Neural cell (in vitro differentiated cells): Measurements from ENCODE around the gene AIM2. TPM values are rescaled to one million over a fixed set of nuclear protein-coding genes. Genes with fewer than 3 reads are reported as not detected.

ENCODE experiments used
- H2AFZ ChIP-seq: fragments of 200-600, 300-800 bp; sonication (generic), shearing (Covaris generic); 2 replicates; pipeline ENCODE4 v1.6.0; 2014; ENCODE audit warnings: low read depth, mild to moderate bottlenecking, antibody characterized with exemption, low read length, moderate library complexity
- H3F3A ChIP-seq: fragments of 200-600 bp; shearing (Covaris generic); 2 replicates; pipeline ENCODE4 v1.6.1; 2016; ENCODE audit warnings: mild to moderate bottlenecking, moderate library complexity, mixed read lengths, antibody characterized with exemption, low read length; ENCODE audit not compliant: insufficient read depth, poor library complexity, severe bottlenecking
- H3K27ac ChIP-seq: fragments of 200-600, 300-800 bp; sonication (generic), shearing (Covaris generic); 2 replicates; pipeline ENCODE4 v1.5.1; 2014; ENCODE audit warnings: mild to moderate bottlenecking, low read length, moderate library complexity
- H3K27me3 ChIP-seq: fragments of 300-800, 200-600 bp; sonication (generic), shearing (Covaris generic); 2 replicates; pipeline ENCODE4 v1.6.0; 2014; ENCODE audit warnings: mild to moderate bottlenecking, low read depth, low read length, moderate library complexity; ENCODE audit not compliant: insufficient read depth
- H3K36me3 ChIP-seq: fragments of 300-800, 200-600 bp; sonication (generic), shearing (Covaris generic); 2 replicates; pipeline ENCODE4 v1.5.1; 2014; ENCODE audit warnings: mild to moderate bottlenecking, antibody characterized with exemption, low read length, moderate library complexity; ENCODE audit not compliant: insufficient read depth
- H3K4me2 ChIP-seq: fragments of 300-800, 200-600 bp; sonication (generic), shearing (Covaris generic); 2 replicates; pipeline ENCODE4 v1.6.0; 2014; ENCODE audit warnings: mild to moderate bottlenecking, low read length
- H3K4me3 ChIP-seq: fragments of 300-800, 200-600 bp; sonication (generic), shearing (Covaris generic); 2 replicates; pipeline ENCODE4 v1.5.1; 2014; ENCODE audit warnings: mild to moderate bottlenecking, low read length, moderate library complexity
- H3K79me2 ChIP-seq: fragments of 200-600 bp; shearing (Covaris generic); replicated peaks from 2 replicates; pipeline ENCODE4 v1.6.0; 2014; ENCODE audit warnings: mild to moderate bottlenecking, low read length, moderate library complexity; ENCODE audit not compliant: insufficient read depth
- H3K9ac ChIP-seq: fragments of 300-800, 200-600 bp; sonication (generic), shearing (Covaris generic); 2 replicates; pipeline ENCODE4 v1.6.1; 2016; ENCODE audit warnings: mild to moderate bottlenecking, low read length, mixed read lengths
- H3K9me2 ChIP-seq: fragments of 200-600 bp; shearing (Covaris generic); 2 replicates; pipeline ENCODE4 v1.6.1; 2016; ENCODE audit warnings: mild to moderate bottlenecking, low read length, mixed read lengths; ENCODE audit not compliant: insufficient read depth
- H3K9me3 ChIP-seq: fragments of 200-600, 300-800 bp; sonication (generic), shearing (Covaris generic); 2 replicates; pipeline ENCODE4 v1.6.1; 2016; ENCODE audit warnings: mild to moderate bottlenecking, mixed run types, low read length, moderate library complexity, mixed read lengths
- H4K20me1 ChIP-seq: fragments of 200-600 bp; shearing (Covaris generic); 2 replicates; pipeline ENCODE4 v1.6.1; 2016; ENCODE audit warnings: mild to moderate bottlenecking, mixed run types; ENCODE audit not compliant: insufficient read depth
- CTCF ChIP-seq: fragments of 450-650 bp; IDR thresholded peaks from 2 replicates; pipeline ENCODE4 v1.5.1; 2014; ENCODE audit warnings: antibody characterized with exemption, mild to moderate bottlenecking, moderate library complexity; ENCODE audit not compliant: poor library complexity, severe bottlenecking
- EP300 ChIP-seq: fragments of 450-650 bp; conservative IDR thresholded peaks from 2 replicates; pipeline ENCODE4 v1.6.1; 2014; ENCODE audit warnings: antibody characterized with exemption, mild to moderate bottlenecking, moderate library complexity; ENCODE audit not compliant: poor library complexity, severe bottlenecking
- EZH2 ChIP-seq: fragments of 200-600, 300-800 bp; shearing (Covaris generic), sonication (generic); IDR thresholded peaks from 2 replicates; pipeline ENCODE4 v1.6.1; 2014; ENCODE audit warnings: antibody characterized with exemption, low read length, borderline replicate concordance, mild to moderate bottlenecking; ENCODE audit not compliant: insufficient read depth, poor library complexity, severe bottlenecking
- MXI1 ChIP-seq: fragments of 450-650 bp; conservative IDR thresholded peaks from 2 replicates; pipeline ENCODE4 v1.6.1; 2014; ENCODE audit warnings: antibody characterized with exemption, mild to moderate bottlenecking; ENCODE audit not compliant: poor library complexity, severe bottlenecking
- POLR2AphosphoS5 ChIP-seq: IDR thresholded peaks from 2 replicates; pipeline ENCODE4 v1.6.1; 2012
- RAD21 ChIP-seq: fragments of 450-650 bp; conservative IDR thresholded peaks from 2 replicates; pipeline ENCODE4 v1.6.1; 2014; ENCODE audit warnings: antibody characterized with exemption, mild to moderate bottlenecking, moderate library complexity
- REST ChIP-seq: IDR thresholded peaks from 2 replicates; pipeline ENCODE4 v1.6.1; 2012; ENCODE audit warnings: borderline replicate concordance
- SMC3 ChIP-seq: fragments of 450-650 bp; conservative IDR thresholded peaks from 2 replicates; pipeline ENCODE4 v1.6.1; 2014; ENCODE audit warnings: antibody characterized with exemption, mild to moderate bottlenecking, moderate library complexity; ENCODE audit not compliant: poor library complexity
- TAF1 ChIP-seq: IDR thresholded peaks from 2 replicates; pipeline ENCODE4 v1.6.1; 2012; ENCODE audit warnings: low read depth
- polyA plus RNA-seq: library from polyadenylated mRNA; depleted of rRNA; stranded (reverse); fragments of >200 nt; gene quantifications from 2 replicates; pipeline ENCODE4 v1.2.3, GENCODE V29; 2014

AIM2 gene
- polyA plus RNA-seq, 1 donor from 2014 or later = 11.1 TPM

- Histone ChIP-seq H3K4me2 (no peak overlapping the region), H3F3A (no peaks in the 10 kb centered on the region), H3K9me2 (no peaks in the 10 kb centered on the region), H3K79me2 (no peaks in the 10 kb centered on the region), H3K9me3 (no peaks in the 10 kb centered on the region), H3K36me3 (no peaks in the 10 kb centered on the region), H2AFZ (no peak overlapping the region), H3K4me3 (no peak overlapping the region), H4K20me1 (no peaks in the 10 kb centered on the region), H3K27me3 (no peaks in the 10 kb centered on the region), H3K27ac (no peak overlapping the region), H3K9ac (no peak overlapping the region)
- TF ChIP-seq POLR2AphosphoS5 = no peak
These were observed 62.5 kb downstream of the AIM2 start for GRCh38 chr1:159014003-159014571.

- Histone ChIP-seq H2AFZ (no peak overlapping the region), H3K27ac (no peak overlapping the region), H3F3A (no peaks in the 10 kb centered on the region), H3K9ac (no peak overlapping the region), H3K79me2 (no peaks in the 10 kb centered on the region), H3K4me3 (no peak overlapping the region), H3K36me3 (no peaks in the 10 kb centered on the region), H3K9me2 (no peaks in the 10 kb centered on the region), H3K27me3 (no peaks in the 10 kb centered on the region), H3K4me2 (no peak overlapping the region), H3K9me3 (no peaks in the 10 kb centered on the region), H4K20me1 (no peaks in the 10 kb centered on the region)
- TF ChIP-seq EP300 (no peak), CTCF (no peak), MXI1 (no peak), POLR2AphosphoS5 (no peak), EZH2 (no peak), RAD21 (no peak), REST (no peak), SMC3 (no peak), TAF1 (no peak)
These were observed 64.1 kb downstream of the AIM2 start for GRCh38 chr1:159012495-159012894.

Other genes starting within 250 kb of the AIM2 start
- gene MNDA, start 245.4 kb downstream of the AIM2 start, polyA plus RNA-seq = not detected in 2 replicates
- gene PYHIN1, start 145.2 kb downstream of the AIM2 start, polyA plus RNA-seq = not detected in 2 replicates
- 0.12 TPM in 1 of 2 replicates, not detected in the other for gene IFI16, start 66.9 kb downstream of the AIM2 start, polyA plus RNA-seq
- gene CADM3, start 94.8 kb upstream of the AIM2 start, polyA plus RNA-seq = 81.7 and 91.2 TPM in 2 replicates
- 3.3 and 3.9 TPM in 2 replicates for gene ACKR1, start 128.1 kb upstream of the AIM2 start, polyA plus RNA-seq
- gene FCER1A, start 225.6 kb upstream of the AIM2 start, polyA plus RNA-seq = not detected in 2 replicates